ENCODE results near the gene TSPOAP1.

Gene TSPOAP1

DNA sequence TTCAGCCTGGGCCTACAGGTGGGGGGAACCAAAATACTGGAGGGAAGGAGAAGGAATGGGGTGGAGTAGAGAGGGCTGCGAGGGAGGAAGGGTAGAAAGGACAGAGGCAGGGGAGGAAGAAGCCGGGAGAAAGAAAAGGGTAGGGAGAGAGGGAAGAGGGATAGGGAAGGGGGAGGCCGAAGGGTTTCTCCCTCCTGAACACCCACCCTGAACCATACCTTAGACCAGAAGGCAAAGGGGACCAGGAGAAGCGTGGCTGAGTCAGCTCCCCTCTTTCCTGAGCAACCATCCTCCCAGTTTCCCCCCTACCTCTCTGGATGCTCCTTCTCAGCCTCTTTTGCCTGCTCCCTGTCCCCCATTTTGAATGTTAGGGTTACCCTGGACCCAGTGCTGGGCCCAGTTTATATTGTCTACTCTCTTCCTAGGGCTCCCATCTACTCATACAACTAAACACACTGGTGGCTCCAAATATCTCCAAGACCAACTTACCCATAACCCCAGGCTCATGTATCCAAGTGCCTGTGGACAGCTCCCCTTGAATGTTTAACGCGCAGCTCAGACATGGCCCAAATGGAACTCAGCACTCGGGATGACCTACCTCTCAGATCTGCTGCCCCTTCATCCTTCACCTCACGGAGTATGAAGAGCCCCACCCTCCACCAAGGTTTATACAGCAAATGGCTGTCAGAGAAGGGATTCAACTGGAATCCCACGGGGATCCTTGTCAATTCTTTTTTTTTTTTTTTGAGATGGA is 7.8 kb downstream of the TSPOAP1 start:
- no peak for DNase-seq (ENCODE audit: low read depth in 1 of 2, low spot score in 1 of 2)
- no peak for TF ChIP-seq JUND (IDR thresholded peaks at IDR 0.05; ENCODE audit: low read depth)
- in situ Hi-C loops (cut with HindIII; ENCODE audit: low pct_unique_long_range_greater_than_20kb, low sequenced_read_pairs) = no loop called here

DNA sequence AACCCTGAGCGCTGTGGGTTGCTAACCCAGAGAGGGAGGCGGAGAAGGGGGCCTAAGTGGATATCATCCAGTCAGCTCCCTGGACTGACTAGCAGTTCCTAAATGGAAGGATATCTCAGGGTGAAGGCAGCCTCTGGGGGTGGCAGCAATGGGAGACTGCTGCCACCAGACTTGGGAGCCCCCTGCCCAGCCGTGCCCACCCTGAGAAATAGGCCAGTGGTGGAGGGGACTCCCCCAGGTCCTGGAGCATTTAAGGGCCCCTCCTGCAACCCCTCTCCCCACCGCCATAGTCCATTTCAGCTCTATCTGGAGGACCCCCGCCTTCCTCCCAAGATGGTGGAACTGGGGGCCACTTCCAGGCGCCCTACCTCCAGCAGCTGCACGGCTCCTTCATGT is 8.4 kb downstream of the TSPOAP1 start:
- TF ChIP-seq JUND (IDR thresholded peaks at IDR 0.05; ENCODE audit: low read depth) = no peak
- DNase-seq (ENCODE audit: low read depth in 1 of 2, low spot score in 1 of 2) = no peak
- in situ Hi-C loops (cut with HindIII; ENCODE audit: low pct_unique_long_range_greater_than_20kb, low sequenced_read_pairs) = no loop called here

DNA sequence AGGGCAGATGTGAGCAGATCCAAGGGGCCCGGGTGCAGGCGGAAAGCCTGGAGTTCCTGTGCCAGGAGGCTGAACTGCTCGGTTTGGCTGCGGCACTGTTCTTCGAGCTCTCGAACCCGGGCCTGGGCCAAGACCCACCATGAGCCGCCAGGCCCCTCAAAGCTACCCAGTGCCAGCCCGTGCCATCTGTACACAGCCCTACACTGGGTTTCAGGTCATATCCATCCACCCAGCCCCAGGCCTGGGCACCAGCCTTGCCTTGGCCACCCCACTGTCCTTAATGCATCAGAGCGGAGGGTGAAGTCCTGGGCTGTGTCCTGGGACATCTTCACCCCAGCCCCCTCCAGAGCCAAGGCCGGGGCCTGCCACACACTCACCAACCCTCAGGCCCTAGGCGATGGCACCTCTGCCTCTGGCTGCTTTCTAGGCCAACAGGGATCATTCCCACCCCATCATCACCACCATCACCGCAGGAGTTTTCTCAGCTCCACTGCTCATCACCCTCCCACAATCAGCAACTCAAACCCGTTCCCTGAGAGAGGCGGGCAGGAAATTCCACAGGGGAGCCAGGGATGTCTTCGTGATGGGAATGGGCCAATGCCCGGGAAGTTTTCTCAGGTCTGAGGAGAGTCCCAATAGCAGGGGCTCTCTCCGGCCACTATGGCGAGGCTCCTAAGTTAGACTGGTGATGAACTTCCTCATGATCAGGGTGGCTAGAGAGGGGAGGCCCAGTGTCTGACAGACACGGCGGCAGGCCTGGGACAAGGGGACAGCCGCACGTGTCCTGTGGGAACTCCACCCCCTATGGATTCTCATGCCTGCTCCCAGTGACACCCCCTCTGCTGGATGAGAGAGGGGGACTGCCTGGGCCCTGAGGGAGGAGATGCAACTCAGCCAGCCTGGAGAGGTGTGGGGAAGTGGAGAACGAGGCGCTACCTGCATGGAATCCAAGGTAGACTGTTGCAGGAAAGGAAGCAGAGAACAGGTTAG is 9.1 kb downstream of the TSPOAP1 start:
- in situ Hi-C loops (cut with HindIII; ENCODE audit: low pct_unique_long_range_greater_than_20kb, low sequenced_read_pairs) = no loop called here
- no peak for TF ChIP-seq JUND (IDR thresholded peaks at IDR 0.05; ENCODE audit: low read depth)
- no peak for DNase-seq (ENCODE audit: low read depth in 1 of 2, low spot score in 1 of 2)

DNA sequence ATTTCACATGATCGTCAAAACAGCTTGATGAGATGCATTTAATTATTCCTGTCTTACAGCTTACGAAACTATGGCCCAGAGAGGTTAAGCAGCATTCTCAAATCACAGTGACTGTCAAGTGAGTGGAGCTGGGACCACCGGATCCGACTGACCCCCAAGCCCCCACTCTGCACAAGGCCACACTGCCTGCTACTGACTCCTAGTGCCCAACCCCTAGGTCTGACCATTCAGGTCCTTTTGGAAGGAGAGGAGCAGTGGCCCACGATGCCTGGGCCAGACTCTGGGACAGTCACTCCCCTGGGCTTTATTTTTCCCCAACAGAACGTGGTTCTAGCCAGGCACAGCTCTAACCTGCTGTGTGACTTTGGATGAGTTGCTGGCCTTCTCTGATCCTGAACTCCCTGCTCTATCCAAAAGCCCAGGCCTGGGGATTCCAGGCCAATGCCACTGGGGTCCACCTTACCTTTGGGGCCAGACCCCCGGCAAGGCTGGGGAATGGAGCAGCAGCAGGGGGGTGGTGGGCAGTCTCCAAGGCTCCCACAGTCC is 9.9 kb downstream of the TSPOAP1 start:
- no peak for DNase-seq (ENCODE audit: low read depth in 1 of 2, low spot score in 1 of 2)
- in situ Hi-C loops (cut with HindIII; ENCODE audit: low pct_unique_long_range_greater_than_20kb, low sequenced_read_pairs) = no loop called here
- no peak for TF ChIP-seq JUND (IDR thresholded peaks at IDR 0.05; ENCODE audit: low read depth)

DNA sequence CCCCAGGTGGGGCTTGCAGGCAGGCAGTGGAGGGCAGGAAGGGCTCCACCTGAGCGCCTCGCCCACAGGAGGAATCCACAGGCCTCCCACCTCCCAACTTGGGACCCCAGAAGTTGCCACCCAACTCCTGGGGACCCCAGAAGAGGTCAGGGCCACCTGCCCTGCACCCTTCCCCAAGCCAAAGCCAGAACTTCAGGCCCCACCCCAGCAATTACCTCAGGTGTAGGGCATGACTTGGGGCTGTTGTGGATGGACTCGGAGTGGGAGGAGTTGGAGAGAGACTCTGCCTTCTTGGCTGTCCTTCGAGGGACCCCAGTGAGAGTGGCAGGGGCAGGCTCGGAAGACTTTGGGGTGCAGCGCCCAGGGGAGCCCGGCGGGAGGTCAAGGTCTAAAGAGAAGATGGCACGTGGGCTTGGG is 10.5 kb downstream of the TSPOAP1 start:
- no peak for TF ChIP-seq JUND (IDR thresholded peaks at IDR 0.05; ENCODE audit: low read depth)
- in situ Hi-C loops (cut with HindIII; ENCODE audit: low pct_unique_long_range_greater_than_20kb, low sequenced_read_pairs) = no loop called here
- no peak for DNase-seq (ENCODE audit: low read depth in 1 of 2, low spot score in 1 of 2)

DNA sequence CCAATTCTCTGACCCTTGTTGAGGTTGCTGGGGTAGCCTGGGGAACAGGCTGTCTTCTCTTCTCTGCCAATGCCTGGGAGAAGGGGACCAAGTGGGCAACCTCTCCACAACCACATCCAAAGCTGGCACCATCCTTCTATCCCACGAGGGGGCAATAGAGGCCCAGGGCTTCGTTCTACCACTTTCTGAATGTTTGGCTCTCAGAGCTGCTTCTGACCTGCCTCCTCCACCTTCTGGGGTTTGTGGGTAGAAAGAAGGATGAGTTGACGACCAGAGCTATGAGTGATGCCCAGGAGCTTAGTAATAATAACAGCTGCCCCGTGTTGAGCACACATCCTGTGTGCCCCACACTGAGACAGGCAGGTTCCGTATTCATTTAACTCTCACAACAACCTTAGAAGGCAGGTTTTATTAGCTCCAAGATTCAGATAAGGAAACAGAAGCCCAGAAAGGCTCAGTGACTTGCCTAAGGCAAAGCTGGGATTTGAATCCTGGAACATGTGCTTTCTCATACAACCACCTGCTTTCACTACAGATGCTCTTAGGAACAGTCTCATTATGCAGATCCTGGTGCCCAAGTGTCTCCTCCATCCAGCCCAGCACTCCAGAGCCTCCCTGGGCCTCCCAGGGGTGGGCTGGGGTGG is 11.1 kb downstream of the TSPOAP1 start:
- in situ Hi-C loops (cut with HindIII; ENCODE audit: low pct_unique_long_range_greater_than_20kb, low sequenced_read_pairs) = no loop called here
- TF ChIP-seq JUND (IDR thresholded peaks at IDR 0.05; ENCODE audit: low read depth) = no peak
- DNase-seq (ENCODE audit: low read depth in 1 of 2, low spot score in 1 of 2) = peak; percentile 87 to 91

DNA sequence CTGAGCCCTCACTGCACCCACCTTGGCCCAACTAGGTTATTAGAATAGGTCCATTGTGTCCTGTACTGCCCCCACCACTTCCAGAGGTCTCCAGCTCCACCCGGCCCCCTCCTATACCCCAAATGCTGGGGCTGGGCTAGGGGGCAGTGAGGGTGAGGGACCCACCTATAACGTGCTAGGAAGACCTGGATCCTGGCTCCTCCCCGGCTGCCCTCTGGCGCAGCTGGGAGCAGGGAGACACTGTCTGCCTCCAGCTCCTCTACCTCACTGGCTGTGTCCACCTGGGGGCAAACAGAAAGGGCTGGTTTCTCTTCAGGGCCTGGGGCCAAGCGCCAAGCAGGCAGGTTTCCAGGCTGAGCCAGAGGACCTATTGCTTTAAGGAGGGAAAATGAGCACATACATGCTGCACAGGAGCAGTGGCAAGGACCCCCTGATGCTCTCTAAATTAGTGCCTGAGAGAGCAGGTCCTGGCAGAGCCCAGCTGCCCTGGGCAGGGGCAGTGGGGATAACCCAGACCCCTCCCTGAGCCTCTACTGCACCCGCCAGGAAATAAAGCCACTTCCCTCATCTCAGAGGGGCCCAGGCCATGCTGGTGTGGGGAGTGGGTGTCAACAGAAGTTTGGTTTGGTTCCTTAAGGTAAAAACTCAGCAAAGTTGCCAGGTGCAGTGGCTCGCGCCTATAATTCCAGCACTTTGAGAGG is 12.2 kb downstream of the TSPOAP1 start:
- no peak for TF ChIP-seq JUND (IDR thresholded peaks at IDR 0.05; ENCODE audit: low read depth)
- in situ Hi-C loops (cut with HindIII; ENCODE audit: low pct_unique_long_range_greater_than_20kb, low sequenced_read_pairs) = no loop called here
- no peak for DNase-seq (ENCODE audit: low read depth in 1 of 2, low spot score in 1 of 2)

DNA sequence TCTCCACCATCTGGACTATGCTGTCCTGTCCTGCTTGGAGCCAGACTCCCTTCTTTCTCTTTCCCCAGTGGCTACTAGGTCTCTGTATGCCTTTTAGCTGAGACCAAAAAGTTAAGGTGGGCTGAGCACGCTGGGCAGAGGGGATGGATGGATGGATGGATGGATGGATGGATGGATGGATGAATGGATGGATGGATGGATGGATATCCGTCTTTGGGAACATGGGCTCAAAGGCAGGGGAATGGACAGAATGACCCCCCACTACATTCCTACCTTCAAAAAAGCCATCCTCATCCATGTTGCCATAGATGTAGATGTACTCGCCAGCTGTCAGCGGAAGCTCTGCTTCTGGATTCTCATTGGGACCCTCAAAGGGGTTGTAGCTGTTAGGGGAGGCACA is 12.8 kb downstream of the TSPOAP1 start:
- in situ Hi-C loops (cut with HindIII; ENCODE audit: low pct_unique_long_range_greater_than_20kb, low sequenced_read_pairs) = no loop called here

DNA sequence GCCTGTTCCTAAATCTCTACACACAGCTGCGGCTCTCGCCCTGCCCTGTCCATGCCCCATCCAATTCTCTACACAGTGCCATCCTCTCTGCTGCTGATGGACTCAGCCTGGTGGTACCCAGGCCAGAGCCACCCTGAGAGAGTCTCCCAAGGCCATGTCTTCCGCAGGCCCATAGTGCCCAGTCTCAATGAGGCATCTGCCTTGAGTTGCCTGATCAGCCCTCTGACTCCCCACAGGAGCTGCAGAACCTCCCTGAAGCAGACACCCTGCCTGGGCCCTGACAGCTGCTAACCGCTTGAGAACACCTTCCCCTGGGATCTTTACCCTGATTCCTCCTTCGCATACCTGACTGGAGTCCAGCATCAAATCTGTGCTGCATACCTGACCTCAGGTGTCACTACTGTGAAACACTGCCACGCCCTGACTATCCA is 13.3 kb downstream of the TSPOAP1 start:
- no peak for TF ChIP-seq JUND (IDR thresholded peaks at IDR 0.05; ENCODE audit: low read depth)
- in situ Hi-C loops (cut with HindIII; ENCODE audit: low pct_unique_long_range_greater_than_20kb, low sequenced_read_pairs) = no loop called here
- DNase-seq (ENCODE audit: low read depth in 1 of 2, low spot score in 1 of 2) = no peak

More for the DNA sequence above, 12.8 kb downstream of the TSPOAP1 start:
- TF ChIP-seq JUND (IDR thresholded peaks at IDR 0.05; ENCODE audit: low read depth) = no peak
- no peak for DNase-seq (ENCODE audit: low read depth in 1 of 2, low spot score in 1 of 2)

DNA sequence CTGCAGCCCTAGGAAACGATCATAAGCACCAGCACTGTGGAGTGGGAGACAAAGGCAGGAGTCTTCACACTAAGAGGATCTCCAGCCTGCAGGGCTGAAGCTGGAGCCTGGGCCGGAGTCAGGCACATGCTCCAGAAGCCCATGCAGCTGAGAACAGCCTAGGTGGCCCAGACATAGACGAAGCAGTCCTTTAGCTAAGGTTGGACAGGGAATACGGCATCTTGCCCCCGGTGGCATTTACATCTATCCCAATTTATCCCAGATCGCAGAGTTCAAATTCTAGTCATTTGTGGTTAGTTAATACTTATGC is 13.9 kb downstream of the TSPOAP1 start:
- in situ Hi-C loops (cut with HindIII; ENCODE audit: low pct_unique_long_range_greater_than_20kb, low sequenced_read_pairs) = no loop called here

DNA sequence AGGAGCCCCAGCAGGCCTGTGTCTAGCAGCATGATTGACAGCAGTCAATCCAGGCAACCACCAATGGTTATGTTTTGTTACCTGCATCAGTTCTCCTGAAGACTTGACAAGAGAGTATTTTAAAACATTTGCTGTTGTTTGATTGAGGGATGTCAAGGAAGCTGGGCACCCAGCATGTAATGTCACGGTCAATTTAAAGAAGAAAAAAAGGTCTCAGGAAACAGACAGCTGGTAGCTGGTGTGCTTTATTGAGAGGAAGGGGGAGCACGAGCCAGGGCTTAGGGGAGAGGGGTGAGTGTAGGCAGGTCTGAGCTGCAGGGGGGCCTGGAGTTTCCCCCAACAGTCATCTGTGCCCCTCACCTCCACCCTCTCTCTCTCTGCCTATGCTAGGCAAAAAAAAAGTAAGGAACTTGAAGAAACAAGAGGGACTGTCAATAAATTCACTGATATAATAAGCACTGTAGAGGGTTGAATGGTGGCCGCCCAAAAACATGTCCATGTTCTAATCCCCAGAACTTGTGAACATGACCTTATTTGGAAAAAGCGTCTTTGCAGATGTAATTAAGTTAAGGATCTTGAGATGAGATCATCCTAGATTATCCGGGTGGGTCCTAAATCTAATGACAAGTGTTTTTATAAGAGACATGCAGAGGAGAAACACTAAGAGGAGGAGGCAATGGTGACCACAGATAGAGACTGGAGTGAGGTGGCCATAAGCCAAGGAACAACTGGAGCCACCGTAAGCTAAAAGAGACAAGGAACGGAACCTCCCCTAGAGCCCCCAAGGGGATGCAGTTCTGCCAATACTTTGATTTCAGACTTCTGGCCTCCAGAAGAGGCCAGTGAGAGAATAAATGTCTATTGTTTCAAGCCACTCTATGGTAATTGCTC is 14.5 kb downstream of the TSPOAP1 start:
- in situ Hi-C loops (cut with HindIII; ENCODE audit: low pct_unique_long_range_greater_than_20kb, low sequenced_read_pairs) = no loop called here
- TF ChIP-seq JUND (IDR thresholded peaks at IDR 0.05; ENCODE audit: low read depth) = no peak
- DNase-seq (ENCODE audit: low read depth in 1 of 2, low spot score in 1 of 2) = no peak

More for the DNA sequence above, 13.9 kb downstream of the TSPOAP1 start:
- TF ChIP-seq JUND (IDR thresholded peaks at IDR 0.05; ENCODE audit: low read depth) = no peak
- DNase-seq (ENCODE audit: low read depth in 1 of 2, low spot score in 1 of 2) = no peak
